GM12878 (cell line): Measurements from ENCODE around the gene TPM4. TPM values are rescaled to one million over a fixed set of nuclear protein-coding genes. Genes with fewer than 3 reads are reported as not detected.

Experiments
- ATAC-seq: fragments of 200-7000 bp; cut with Tn5 transposase; 3 replicates; pipeline ENCODE4 v1.9.1; 2020; ENCODE audit warnings: mild to moderate bottlenecking, moderate library complexity
- BruUV-seq: library from RNA; stranded (reverse); fragments of 400-500 nt; replicated peaks from 2 replicates; lab custom pipeline; 2021; lab: Mats Ljungman, UMichigan
- CTCF ChIA-PET: fragments of 300-600 bp; sonication (Branson Sonifier 250); formaldehyde crosslinking; extraction: SDS; loops from one replicate; lab custom pipeline; 2021; ENCODE audit warnings: inconsistent platforms; lab: Yijun Ruan, JAX
- POLR2A ChIA-PET: fragments of 350-600 bp; formaldehyde crosslinking; extraction: SDS; loops from one replicate; lab custom pipeline; 2021; ENCODE audit warnings: inconsistent platforms; lab: Charles Lee
- RAD21 ChIA-PET: fragments of 300-600 bp; sonication (Branson Sonifier 250); formaldehyde crosslinking; loops from one replicate; lab custom pipeline; 2023; ENCODE audit warnings: antibody characterized with exemption; ENCODE audit not compliant: unreplicated experiment; lab: Charles Lee
- SMC1A ChIA-PET: fragments of 300-600 bp; sonication (Branson Sonifier 250); formaldehyde crosslinking; loops from one replicate; lab custom pipeline; 2023; ENCODE audit not compliant: unreplicated experiment, uncharacterized antibody; lab: Charles Lee
- DNase-seq: peaks from one replicate; pipeline ENCODE4 v3.0.0-alpha.2; 2011; ENCODE audit warnings: low read depth, low spot score
- FAIRE-seq: peaks from 3 replicates; lab custom pipeline; 2011; peaks lifted over from hg19 to GRCh38; lab: Jason Lieb, UNC
- H2AFZ ChIP-seq: 2 replicates; pipeline ENCODE4 v1.6.0; 2011; ENCODE audit warnings: low read depth, low read length, control low read depth; ENCODE audit not compliant: control insufficient read depth
- H3K27ac ChIP-seq: 2 replicates; pipeline ENCODE4 v1.5.1; 2011; ENCODE audit warnings: control low read depth; ENCODE audit not compliant: control insufficient read depth, insufficient read depth
- H3K27me3 ChIP-seq, 2 experiments: replicated peaks in 1 of 2; 2 replicates each; pipeline versions ENCODE4 v1.6.0 to v1.6.1; 2011; ENCODE audit warnings: low read length in 1 of 2; ENCODE audit not compliant: control insufficient read depth in 2 of 2, insufficient read depth in 2 of 2
- H3K36me3 ChIP-seq, 2 experiments: 2 replicates each; pipeline ENCODE4 v1.5.1; 2011; ENCODE audit warnings: low read length in 1 of 2; ENCODE audit not compliant: control insufficient read depth in 2 of 2, insufficient read depth in 2 of 2
- H3K4me1 ChIP-seq: 2 replicates; pipeline ENCODE4 v1.6.1; 2011; ENCODE audit warnings: mild to moderate bottlenecking, low read length, moderate library complexity, mixed read lengths; ENCODE audit not compliant: control insufficient read depth, insufficient read depth
- H3K4me2 ChIP-seq: 2 replicates; pipeline ENCODE4 v1.6.0; 2011; ENCODE audit warnings: control low read depth; ENCODE audit not compliant: control insufficient read depth, insufficient read depth
- H3K4me3 ChIP-seq: fragments of 200-600 bp; sonication (generic); 2 replicates; pipeline ENCODE4 v1.5.1; 2016
- H3K79me2 ChIP-seq: 2 replicates; pipeline ENCODE4 v1.6.0; 2011; ENCODE audit warnings: low read length; ENCODE audit not compliant: control insufficient read depth, insufficient read depth
- H3K9ac ChIP-seq: 2 replicates; pipeline ENCODE4 v1.8.0; 2011; ENCODE audit warnings: low read length, control low read depth, mixed read lengths; ENCODE audit not compliant: control insufficient read depth, insufficient read depth
- H3K9me3 ChIP-seq: replicated peaks from 3 replicates; pipeline ENCODE4 v1.5.1; 2011; ENCODE audit warnings: mild to moderate bottlenecking, low read length; ENCODE audit not compliant: control insufficient read depth, insufficient read depth
- H4K20me1 ChIP-seq: 2 replicates; pipeline ENCODE4 v1.6.0; 2011; ENCODE audit not compliant: control insufficient read depth, insufficient read depth
- CBFB ChIP-seq: IDR thresholded peaks from 2 replicates; pipeline ENCODE4 v1.6.1; 2016; ENCODE audit warnings: antibody characterized with exemption, low read depth
- CHD1 ChIP-seq: IDR thresholded peaks from 2 replicates; pipeline ENCODE4 v1.6.1; 2012; ENCODE audit warnings: low read depth, low read length, improper control_type of control experiment
- ESRRA ChIP-seq: IDR thresholded peaks from 2 replicates; pipeline ENCODE4 v1.6.1; 2012; ENCODE audit warnings: mild to moderate bottlenecking, low read length, improper control_type of control experiment
- HDGF ChIP-seq: fragments of 450-650 bp; IDR thresholded peaks from 2 replicates; pipeline ENCODE4 v1.6.1; 2016; ENCODE audit warnings: antibody characterized with exemption
- IRF3 ChIP-seq: fragments of 450-650 bp; IDR thresholded peaks from 2 replicates; pipeline ENCODE4 v1.6.1; 2014; ENCODE audit warnings: mild to moderate bottlenecking
- MEF2A ChIP-seq: IDR thresholded peaks from 2 replicates; pipeline ENCODE4 v1.6.1; 2011; ENCODE audit warnings: low read depth, mild to moderate bottlenecking, low read length, moderate library complexity; ENCODE audit not compliant: insufficient read depth
- MTA2 ChIP-seq: fragments of 450-650 bp; IDR thresholded peaks from 2 replicates; pipeline ENCODE4 v1.6.1; 2016; ENCODE audit warnings: low read depth, mild to moderate bottlenecking, moderate library complexity
- MYC ChIP-seq: IDR thresholded peaks from 2 replicates; pipeline ENCODE4 v1.6.1; 2011; ENCODE audit warnings: mild to moderate bottlenecking, low read length, moderate library complexity, inconsistent platforms; ENCODE audit not compliant: insufficient read depth, insufficient replicate concordance, insufficient read length, severe bottlenecking
- PML ChIP-seq: IDR thresholded peaks from 2 replicates; pipeline ENCODE4 v1.6.1; 2012; ENCODE audit warnings: low read length, inconsistent platforms
- REST ChIP-seq: IDR thresholded peaks from 2 replicates; pipeline ENCODE4 v1.6.1; 2012; ENCODE audit warnings: mild to moderate bottlenecking, low read depth, low read length
- TCF12 ChIP-seq: IDR thresholded peaks from 2 replicates; pipeline ENCODE4 v1.6.1; 2011; ENCODE audit warnings: low read depth, mild to moderate bottlenecking, low read length
- ZBED1 ChIP-seq: IDR thresholded peaks from 2 replicates; pipeline ENCODE4 v1.6.1; 2016; ENCODE audit warnings: borderline replicate concordance
- WGBS: methylation state at CpG from one replicate; pipeline ENCODE4 v1.1.6; 2016; ENCODE audit warnings: low lambda C conversion rate; ENCODE audit not compliant: insufficient replicate concordance, insufficient coverage; ENCODE audit errors: missing lambda C conversion rate; 5-methylcytosine and 5-hydroxymethylcytosine counted together
- in situ Hi-C: fragments of 300-500 bp; cut with MboI; formaldehyde crosslinking; loops from 9 replicates; pipeline ENCODE4 v1.14.3; 2018; ENCODE audit warnings: mixed read lengths
- intact Hi-C: fragments of 100-400 bp; cut with micrococcal nuclease; formaldehyde crosslinking; loops from one replicate; pipeline ENCODE4 v1.14.2; 2022; ENCODE audit not compliant: unreplicated experiment
- polyA plus RNA-seq, 11 experiments: library from polyadenylated mRNA; depleted of rRNA in 4 of 11; unstranded in 6 of 11; stranded (reverse) in 5 of 11; fragments of >200 nt; fragmentation: Nextera tagmentation in 4 of 11; fragmentation: Illumina TruSeq in 1 of 11; extraction: Ambion mirVana in 4 of 11; extraction: Trizol in 1 of 11; gene quantifications; 1 replicate in 1 of 11; 2 replicates in 10 of 11; pipeline versions ENCODE4 v1.2.1 to v1.2.3, GENCODE V29; 2011 to 2016; ENCODE audit warnings: inconsistent platforms in 2 of 11, missing spikeins in 2 of 11, low read depth in 1 of 11
- total RNA-seq, 4 experiments: library from RNA; depleted of rRNA in 3 of 4; stranded (reverse); fragments of >200 nt in 3 of 4; fragmentation: Illumina TruSeq in 1 of 4; extraction: Trizol in 1 of 4; gene quantifications; 2 replicates each; pipeline versions ENCODE4 v1.2.1 to v1.2.3, GENCODE V29; 2013 to 2021

The TPM4 gene
- total and polyA plus RNA-seq, 10 of the 15 experiments (the other 5 are each of a cell fraction or from before 2014, with no cell fraction given): 183 to 620 (median 407) TPM

GRCh38 chr19:16076154-16076957, at the start of gene TPM4 (continued):
- TF ChIP-seq REST (no peak), ESRRA (peak; percentile 51; the same call in 1 of the 2 replicates)

- ChIA-PET POLR2A (no interaction called here), RAD21 (no interaction called here), CTCF (interaction anchor here (0.6 kb wide), 1 partner anchor 14 kb away, joined by 3 read pairs; no protein-coding TSS in a partner anchor), SMC1A (interaction anchor here (1.7 kb wide), 1 partner anchor 25 kb away, joined by 3 read pairs; no protein-coding TSS in a partner anchor)
- in situ Hi-C loops (no loop called here), intact Hi-C loops (no loop called here)
- FAIRE-seq (no peak), ATAC-seq (no peak), DNase-seq (no peak)
- Histone ChIP-seq H3K27me3 (no peaks in the 10 kb centered on the region), H3K36me3 (no peaks in the 10 kb centered on the region), H3K4me3 (no peak overlapping the region), H3K9me3 (no peaks in the 10 kb centered on the region), H3K9ac (no peak overlapping the region), H3K27ac (no peak overlapping the region), H4K20me1 (no peaks in the 10 kb centered on the region), H3K4me2 (no peak overlapping the region), H3K79me2 (no peaks in the 10 kb centered on the region), H2AFZ (no peak overlapping the region), H3K4me1 (no peaks in the 10 kb centered on the region)
- BruUV-seq: no TSS peak
- WGBS: 72% methylated on average over 7 of the region's 7 CpGs
- TF ChIP-seq MYC (no peak), ZBED1 (no peak), MEF2A (no peak), TCF12 (no peak), MTA2 (no peak), HDGF (no peak), PML (no peak), CHD1 (no peak), IRF3 (no peak), CBFB (no peak)
Observed at GRCh38 chr19:16026756-16027155, 49.5 kb upstream of the TPM4 start.
